Stimulated activated CD8-positive, alpha-beta memory T cell treated with anti-CD3 and anti-CD28 coated beads, Interleukin-4, amount 100 ng/mL, for 24 hours (primary cell): ENCODE results near the gene B3GNT3.

Experiments
- DNase-seq: peaks from one replicate; pipeline ENCODE4 v3.0.0-alpha.2; 2020; ENCODE audit warnings: low read depth

The B3GNT3 gene

DNA sequence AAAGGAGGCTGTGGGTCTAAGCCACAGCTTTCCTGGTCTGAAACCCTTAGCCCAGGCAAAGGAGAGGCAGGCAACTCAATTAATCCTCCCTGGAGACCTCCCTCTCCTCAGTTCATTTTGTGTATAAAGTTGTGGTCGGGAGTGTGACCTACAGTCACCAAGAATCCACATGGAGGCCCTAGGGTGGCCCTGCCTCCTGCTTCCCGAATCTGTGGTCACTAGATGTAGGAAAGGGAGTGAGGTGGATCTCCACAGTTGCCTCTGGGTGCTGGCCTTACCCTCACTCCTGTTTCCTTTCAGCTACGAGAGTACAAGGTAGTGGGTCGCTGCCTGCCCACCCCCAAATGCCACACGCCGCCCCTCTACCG, 66.0 kb downstream of the B3GNT3 start:
- DNase-seq: no peak

DNA sequence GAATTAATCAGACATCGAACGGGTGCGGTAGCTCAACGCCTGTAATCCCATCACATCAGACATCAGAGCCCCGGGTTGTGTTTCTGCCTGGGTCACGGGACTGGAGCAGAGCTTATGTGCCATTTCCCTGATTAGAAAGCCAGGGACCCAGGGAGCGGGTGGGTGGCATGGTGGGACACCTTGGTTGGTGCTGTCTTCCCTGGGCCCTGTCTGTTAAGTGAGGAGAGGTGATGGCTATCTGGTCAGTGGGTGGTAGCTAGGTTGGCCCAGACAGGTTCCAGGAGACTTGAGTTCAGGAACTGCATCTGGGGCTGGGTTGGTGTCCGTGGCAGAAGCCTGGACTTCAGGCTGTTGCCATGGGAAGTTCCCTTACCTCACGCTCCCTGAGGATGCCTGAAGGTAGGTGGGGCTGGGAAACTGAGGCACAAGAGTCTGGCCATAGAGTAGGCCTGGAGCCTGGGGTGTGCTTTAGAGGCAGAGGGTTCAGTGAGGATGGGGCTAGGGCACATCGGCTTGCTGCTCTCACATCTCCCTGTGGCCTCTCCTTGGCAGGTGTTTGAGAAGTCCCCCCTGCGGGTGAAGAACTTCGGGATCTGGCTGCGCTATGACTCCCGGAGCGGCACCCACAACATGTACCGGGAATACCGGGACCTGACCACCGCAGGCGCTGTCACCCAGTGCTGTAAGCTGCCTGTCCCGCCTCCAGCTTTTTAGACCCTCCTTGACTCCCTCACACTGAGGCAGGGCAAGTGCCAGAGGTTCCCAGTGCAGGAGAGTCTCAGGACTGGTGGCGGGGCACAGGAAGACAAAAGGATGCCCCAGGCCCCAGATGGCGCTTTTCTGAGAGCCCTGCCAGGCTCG, 66.8 kb downstream of the B3GNT3 start:
- DNase-seq: no peak

DNA sequence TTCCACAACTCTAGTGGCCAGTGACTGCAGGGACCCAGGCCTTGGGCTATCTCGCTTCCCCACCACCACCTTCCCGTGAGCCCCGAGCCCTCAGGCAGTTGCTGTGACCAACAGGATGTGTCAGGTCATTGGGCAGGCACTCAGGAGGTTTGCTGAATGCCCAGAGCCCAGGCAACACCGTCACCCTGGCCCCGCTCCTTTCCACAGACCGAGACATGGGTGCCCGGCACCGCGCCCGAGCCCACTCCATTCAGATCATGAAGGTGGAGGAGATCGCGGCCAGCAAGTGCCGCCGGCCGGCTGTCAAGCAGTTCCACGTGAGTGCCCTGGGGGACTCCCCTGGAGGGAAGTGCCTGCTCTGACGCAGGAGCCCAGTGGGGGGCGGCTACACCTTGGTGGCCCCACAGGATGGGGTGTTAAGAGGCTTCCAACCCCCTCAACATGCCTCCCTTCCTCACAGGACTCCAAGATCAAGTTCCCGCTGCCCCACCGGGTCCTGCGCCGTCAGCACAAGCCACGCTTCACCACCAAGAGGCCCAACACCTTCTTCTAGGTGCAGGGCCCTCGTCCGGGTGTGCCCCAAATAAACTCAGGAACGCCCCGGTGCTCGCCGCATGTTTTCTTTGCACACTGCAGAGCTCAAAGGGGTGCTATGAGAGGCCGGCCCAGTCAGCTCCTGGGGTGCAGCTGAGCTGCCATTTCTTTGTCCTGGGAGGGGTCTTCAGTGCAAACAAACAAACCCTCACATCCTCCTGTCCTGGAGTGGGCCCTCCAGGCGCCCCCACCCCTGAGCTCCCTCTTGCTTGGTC, 68.0 kb downstream of the B3GNT3 start:
- no peak for DNase-seq
